K562 (cell line): Measurements from ENCODE around the gene SLFN12. TPM values are rescaled to one million over a fixed set of nuclear protein-coding genes. Genes with fewer than 3 reads are reported as not detected.
A peak's percentile ranks its signal among the peaks of the same experiment; 100 is the strongest.

Experiments used
- ATAC-seq: fragments of 200-7000 bp; cut with Tn5 transposase; 3 replicates; pipeline ENCODE4 v1.9.1; 2020; ENCODE audit warnings: moderate library complexity
- BruUV-seq: library from RNA; stranded (reverse); fragments of 400-500 nt; replicated peaks from 2 replicates; lab custom pipeline; 2021; lab: Mats Ljungman, UMichigan
- CTCF ChIA-PET: fragments of 300-600 bp; formaldehyde crosslinking; extraction: SDS; loops from one replicate; lab custom pipeline; 2021; ENCODE audit warnings: low intra/inter-chr PET ratio; lab: Yijun Ruan, JAX
- POLR2A ChIA-PET: fragments of 300-600, 350-650 bp; sonication (Branson Sonifier 250); formaldehyde crosslinking; extraction: SDS; loops from one replicate; lab custom pipeline; 2021; ENCODE audit warnings: antibody characterized with exemption, inconsistent platforms; lab: Yijun Ruan, JAX
- DNase-seq, 4 experiments: peaks; one replicate each; pipeline versions ENCODE4 v3.0.0 to v3.0.0-alpha.2; 2011 to 2018; ENCODE audit warnings: low spot score in 3 of 4, mixed read lengths in 3 of 4; ENCODE audit errors: extremely low read depth in 1 of 4
- FAIRE-seq: peaks from 2 replicates; lab custom pipeline; 2011; peaks lifted over from hg19 to GRCh38; lab: Jason Lieb, UNC
- H2AFZ ChIP-seq: 2 replicates; pipeline ENCODE4 v1.6.0; 2011; ENCODE audit warnings: low read depth, low read length, control low read depth, inconsistent platforms
- H3K27ac ChIP-seq: fragments of 200-600 bp; 3 replicates; pipeline ENCODE4 v1.8.0; 2011; ENCODE audit warnings: low read depth, mild to moderate bottlenecking, control low read depth, inconsistent platforms, low read length, moderate library complexity, mixed read lengths; ENCODE audit errors: extremely low read depth
- H3K27me3 ChIP-seq, 2 experiments: fragments of 300-600 bp in 1 of 2; 2 replicates in 1 of 2; 3 replicates in 1 of 2; pipeline versions ENCODE4 v1.6.0 to v1.8.0; 2011; ENCODE audit warnings: inconsistent platforms in 2 of 2, low read length in 2 of 2, mild to moderate bottlenecking in 1 of 2, mixed read lengths in 1 of 2, moderate library complexity in 1 of 2; ENCODE audit not compliant: control insufficient read depth in 2 of 2, insufficient read depth in 2 of 2
- H3K36me3 ChIP-seq: fragments of 300-600 bp; 3 replicates; pipeline ENCODE4 v1.8.0; 2011; ENCODE audit warnings: mild to moderate bottlenecking, low read length, inconsistent platforms; ENCODE audit not compliant: control insufficient read depth, insufficient read depth
- H3K4me1 ChIP-seq, 2 experiments: fragments of 200-600 bp in 1 of 2; replicated peaks in 1 of 2; 2 replicates in 1 of 2; 3 replicates in 1 of 2; pipeline versions ENCODE4 v1.5.1 to v1.8.0; 2011; ENCODE audit warnings: inconsistent platforms in 2 of 2, low read length in 2 of 2, mild to moderate bottlenecking in 1 of 2, mixed read lengths in 1 of 2, moderate library complexity in 1 of 2; ENCODE audit not compliant: control insufficient read depth in 2 of 2, insufficient read depth in 2 of 2
- H3K4me2 ChIP-seq: 2 replicates; pipeline ENCODE4 v1.6.1; 2011; ENCODE audit warnings: low read length, control low read depth, inconsistent platforms, mixed read lengths; ENCODE audit not compliant: insufficient read depth
- H3K4me3 ChIP-seq: fragments of 200-600 bp; sonication (generic), shearing (Covaris generic); 2 replicates; pipeline ENCODE4 v1.5.1; 2016; ENCODE audit warnings: control low read depth, inconsistent platforms
- H3K79me2 ChIP-seq: fragments of 200-600 bp; 3 replicates; pipeline ENCODE4 v1.8.0; 2011; ENCODE audit warnings: low read length, inconsistent platforms; ENCODE audit not compliant: control insufficient read depth, insufficient read depth
- H3K9ac ChIP-seq, 2 experiments: 2 replicates each; pipeline versions ENCODE4 v1.6.0 to v1.6.1; 2011; ENCODE audit warnings: low read depth in 2 of 2, low read length in 2 of 2, control low read depth in 1 of 2, inconsistent platforms in 1 of 2, mild to moderate bottlenecking in 1 of 2, mixed read lengths in 1 of 2; ENCODE audit not compliant: insufficient read depth in 1 of 2
- H3K9me1 ChIP-seq: one replicate; pipeline ENCODE4 v1.6.0; 2011; ENCODE audit warnings: inconsistent platforms, mild to moderate bottlenecking, low read length, moderate library complexity; ENCODE audit not compliant: control insufficient read depth, insufficient read depth
- H3K9me3 ChIP-seq: replicated peaks from 2 replicates; pipeline ENCODE4 v1.5.1; 2011; ENCODE audit warnings: low read depth, low read length, inconsistent platforms; ENCODE audit not compliant: control insufficient read depth, insufficient read depth
- H4K20me1 ChIP-seq: replicated peaks from 2 replicates; pipeline ENCODE4 v1.6.1; 2011; ENCODE audit warnings: low read length, inconsistent platforms, mixed read lengths; ENCODE audit not compliant: control insufficient read depth, insufficient read depth
- C11orf30 ChIP-seq: fragments of 450-650 bp; IDR thresholded peaks from 2 replicates; pipeline ENCODE4 v1.6.1; 2016; ENCODE audit warnings: low read depth, mild to moderate bottlenecking
- CBFB ChIP-seq: sonication (generic); formaldehyde crosslinking; IDR thresholded peaks from 2 replicates; pipeline ENCODE4 v1.4.0; 2020; ENCODE audit warnings: mild to moderate bottlenecking, missing genetic modification reagents
- E2F4 ChIP-seq: sonication (generic); formaldehyde crosslinking; IDR thresholded peaks from 2 replicates; pipeline ENCODE4 v1.8.0; 2022; ENCODE audit warnings: mild to moderate bottlenecking, low read depth, missing genetic modification reagents
- E2F5 ChIP-seq: sonication (generic); formaldehyde crosslinking; IDR thresholded peaks from 2 replicates; pipeline ENCODE4 v1.8.0; 2022; ENCODE audit warnings: mild to moderate bottlenecking, missing genetic modification reagents
- HDAC2 ChIP-seq: fragments of 450-650 bp; IDR thresholded peaks from 2 replicates; pipeline ENCODE4 v1.6.1; 2016; ENCODE audit warnings: mild to moderate bottlenecking
- HNRNPLL ChIP-seq: fragments of 200-400 bp; formaldehyde crosslinking; IDR thresholded peaks from 2 replicates; pipeline ENCODE4 v1.6.1; 2017; ENCODE audit warnings: low read length, low read depth, mild to moderate bottlenecking; ENCODE audit not compliant: poor library complexity, severe bottlenecking
- MAFF ChIP-seq: IDR thresholded peaks from 2 replicates; pipeline ENCODE4 v1.6.1; 2012; ENCODE audit warnings: low read length, improper control_type of control experiment
- MAFG ChIP-seq: fragments of 450-650 bp; conservative IDR thresholded peaks from 2 replicates; pipeline ENCODE4 v1.6.1; 2016; ENCODE audit warnings: missing genetic modification characterization, missing compliant biosample characterization
- MAFK ChIP-seq: IDR thresholded peaks from 2 replicates; pipeline ENCODE4 v1.6.1; 2011; ENCODE audit warnings: low read length, improper control_type of control experiment
- SNRNP70 ChIP-seq: fragments of 200-400 bp; formaldehyde crosslinking; optimal IDR thresholded peaks from 2 replicates; pipeline ENCODE3; 2017; ENCODE audit warnings: low read depth, low read length
- ZKSCAN1 ChIP-seq: fragments of 150-350 bp; IDR thresholded peaks from 2 replicates; pipeline ENCODE4 v1.6.1; 2016; ENCODE audit warnings: low read depth, low read length
- ZNF316 ChIP-seq: fragments of 450-650 bp; IDR thresholded peaks from 2 replicates; pipeline ENCODE4 v1.6.1; 2016
- in situ Hi-C: fragments of 300-500 bp; cut with MboI; formaldehyde crosslinking; loops from 4 replicates; pipeline ENCODE4 v1.15.0; 2018; ENCODE audit warnings: inconsistent platforms, mixed read lengths
- intact Hi-C: fragments of 100-400 bp; cut with micrococcal nuclease; formaldehyde crosslinking; loops from 2 replicates; pipeline ENCODE4 v1.14.2; 2022
- polyA plus RNA-seq, 8 experiments: library from polyadenylated mRNA; depleted of rRNA in 4 of 8; stranded (reverse) in 5 of 8; unstranded in 3 of 8; fragments of >200 nt; fragmentation: Nextera tagmentation in 2 of 8; fragmentation: Illumina TruSeq in 1 of 8; extraction: Ambion mirVana in 2 of 8; extraction: Trizol in 1 of 8; gene quantifications; 2 replicates each; pipeline versions ENCODE4 v1.2.1 to v1.2.3, GENCODE V29; 2011 to 2014; ENCODE audit warnings: inconsistent platforms in 1 of 8, missing spikeins in 1 of 8
- total RNA-seq, 7 experiments: library from RNA; depleted of rRNA in 6 of 7; stranded (reverse); fragments of >200 nt in 6 of 7; fragmentation: Illumina TruSeq in 2 of 7; extraction: Trizol in 2 of 7; gene quantifications; 2 replicates each; pipeline versions ENCODE4 v1.2.1 to v1.2.3, GENCODE V29; 2011 to 2021; ENCODE audit warnings: low replicate concordance in 1 of 7

The SLFN12 gene
- total and polyA plus RNA-seq, 9 of the 15 experiments (the other 6 are each of a cell fraction or from before 2014, with no cell fraction given): 0.01 to 0.09 (median 0.07) TPM; not detected in 6

- Histone ChIP-seq H4K20me1 (no peaks in the 10 kb centered on the region), H3K9me3 (no peaks in the 10 kb centered on the region), H3K27ac (no peak overlapping the region), H3K27me3 (peaks cover 1 to 7% of the 10 kb centered on the region in 2 experiments; a peak in 2 of 5 replicates), H3K9ac (no peak overlapping the region), H3K4me3 (no peak overlapping the region), H3K9me1 (no peaks in the 10 kb centered on the region), H2AFZ (no peak overlapping the region), H3K4me2 (no peak overlapping the region), H3K36me3 (no peaks in the 10 kb centered on the region), H3K79me2 (no peaks in the 10 kb centered on the region), H3K4me1 (peaks cover 0 to 4% of the 10 kb centered on the region in 2 experiments; a peak in 2 of 5 replicates)
- intact Hi-C loops: loop anchor here (10.0 kb wide), 1 partner anchor 96 kb away; the partner anchor contains the start of gene SLFN12L
- ATAC-seq (no peak), FAIRE-seq (no peak), DNase-seq (no peak)
- BruUV-seq: no TSS peak
- CTCF ChIA-PET: no interaction called here
- POLR2A ChIA-PET: interaction anchor here (2.0 kb wide), 1 partner anchor 9 kb away, joined by 7 read pairs; no protein-coding TSS in a partner anchor
- in situ Hi-C loops: no loop called here
- no peak for TF ChIP-seq E2F4 (CRISPR knock-in tag)
- peak; percentile 83 for TF ChIP-seq ZNF316
- peak; percentile 74 for TF ChIP-seq MAFF
- peak; percentile 60 for TF ChIP-seq C11orf30
- peak; percentile 61 for TF ChIP-seq MAFG (tag)
- no peak for TF ChIP-seq ZKSCAN1
- TF ChIP-seq MAFK: peak; percentile 48; the same call in 1 of the 2 replicates
- no peak for TF ChIP-seq HDAC2
- no peak for TF ChIP-seq E2F5 (CRISPR knock-in tag)
- no peak for TF ChIP-seq HNRNPLL
- TF ChIP-seq SNRNP70: no peak
- no peak for TF ChIP-seq CBFB
These were observed 6.1 kb upstream of the SLFN12 start for GRCh38 chr17:35438433-35438832.
